GM12892 (cell line): ENCODE results near the gene ZDHHC20.

Experiments
- POLR2A ChIP-seq: IDR thresholded peaks from 2 replicates; pipeline ENCODE4 v1.6.1; 2011; ENCODE audit warnings: low read depth, low read length, control low read depth
- POLR2AphosphoS5 ChIP-seq: IDR thresholded peaks from 2 replicates; pipeline ENCODE4 v1.6.1; 2011; ENCODE audit warnings: low read depth, low read length, control low read depth

DNA sequence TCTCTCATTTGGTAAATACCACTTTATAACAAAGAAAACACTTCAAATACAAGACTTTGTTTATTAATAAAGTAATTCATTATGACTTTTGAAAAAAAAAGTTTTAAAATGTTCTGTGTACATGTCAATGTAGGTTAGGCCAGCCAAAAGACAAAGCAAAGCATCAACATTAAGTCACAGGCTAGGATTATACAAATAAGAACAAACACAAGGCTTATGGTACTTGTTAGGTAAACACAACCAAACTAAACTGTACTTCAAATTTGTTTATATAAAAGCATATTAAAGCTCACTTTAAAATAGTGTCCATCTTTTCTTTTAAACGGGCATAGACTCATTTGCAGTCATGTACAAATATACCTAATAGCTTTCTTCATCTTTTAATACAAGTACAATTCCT is 86.6 kb downstream of the ZDHHC20 start:
- TF ChIP-seq POLR2AphosphoS5 (no peak), POLR2A (no peak)
